Stimulated activated CD4-positive, alpha-beta T cell treated with anti-CD3 and anti-CD28 coated beads, Interleukin-1b, Interleukin-23, amount 100 ng/mL, for 48 hours (primary cell): ENCODE results near the gene KIRREL3.

Experiments
- DNase-seq: peaks from one replicate; pipeline ENCODE4 v3.0.0-alpha.2; 2020

Gene KIRREL3

DNA sequence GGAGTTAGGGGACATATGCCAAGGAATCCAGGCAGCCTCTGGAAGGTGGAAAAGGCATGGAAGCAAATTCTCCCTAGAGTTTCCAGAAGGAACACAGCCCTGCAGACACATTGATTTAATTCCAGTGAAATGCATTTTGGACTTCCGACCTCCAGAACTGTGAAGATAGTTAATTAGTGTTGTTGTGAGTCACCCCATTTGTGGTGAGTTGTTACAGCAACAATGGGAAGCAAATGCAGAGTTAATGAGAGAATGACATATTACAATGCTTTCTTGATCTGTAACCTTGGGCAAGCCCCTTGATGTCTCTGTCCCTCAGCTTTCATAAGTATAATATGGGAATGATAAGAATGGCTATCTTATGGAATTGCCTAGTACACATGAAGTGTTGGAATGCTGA is 178.7 kb downstream of the KIRREL3 start:
- DNase-seq = no peak

DNA sequence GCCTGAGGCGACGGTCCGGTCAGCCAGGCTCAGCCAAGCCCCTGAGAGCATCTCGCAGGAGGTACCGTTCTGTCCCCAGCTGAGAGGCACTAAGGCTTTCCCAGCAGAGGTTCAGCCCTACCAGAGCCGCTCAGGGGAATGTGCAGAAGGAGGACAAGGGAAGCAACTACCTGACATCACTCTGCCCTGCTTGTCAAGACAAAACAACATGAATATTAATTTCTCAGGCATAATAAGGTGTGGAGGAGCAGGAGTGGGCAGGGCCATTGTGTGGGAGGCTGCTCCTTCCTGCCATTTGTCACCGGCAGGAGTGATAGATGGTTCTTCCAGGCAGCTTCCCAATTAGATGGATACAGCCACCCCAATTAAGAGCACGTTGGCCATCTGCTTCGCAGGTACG is 181.4 kb downstream of the KIRREL3 start:
- no peak for DNase-seq

DNA sequence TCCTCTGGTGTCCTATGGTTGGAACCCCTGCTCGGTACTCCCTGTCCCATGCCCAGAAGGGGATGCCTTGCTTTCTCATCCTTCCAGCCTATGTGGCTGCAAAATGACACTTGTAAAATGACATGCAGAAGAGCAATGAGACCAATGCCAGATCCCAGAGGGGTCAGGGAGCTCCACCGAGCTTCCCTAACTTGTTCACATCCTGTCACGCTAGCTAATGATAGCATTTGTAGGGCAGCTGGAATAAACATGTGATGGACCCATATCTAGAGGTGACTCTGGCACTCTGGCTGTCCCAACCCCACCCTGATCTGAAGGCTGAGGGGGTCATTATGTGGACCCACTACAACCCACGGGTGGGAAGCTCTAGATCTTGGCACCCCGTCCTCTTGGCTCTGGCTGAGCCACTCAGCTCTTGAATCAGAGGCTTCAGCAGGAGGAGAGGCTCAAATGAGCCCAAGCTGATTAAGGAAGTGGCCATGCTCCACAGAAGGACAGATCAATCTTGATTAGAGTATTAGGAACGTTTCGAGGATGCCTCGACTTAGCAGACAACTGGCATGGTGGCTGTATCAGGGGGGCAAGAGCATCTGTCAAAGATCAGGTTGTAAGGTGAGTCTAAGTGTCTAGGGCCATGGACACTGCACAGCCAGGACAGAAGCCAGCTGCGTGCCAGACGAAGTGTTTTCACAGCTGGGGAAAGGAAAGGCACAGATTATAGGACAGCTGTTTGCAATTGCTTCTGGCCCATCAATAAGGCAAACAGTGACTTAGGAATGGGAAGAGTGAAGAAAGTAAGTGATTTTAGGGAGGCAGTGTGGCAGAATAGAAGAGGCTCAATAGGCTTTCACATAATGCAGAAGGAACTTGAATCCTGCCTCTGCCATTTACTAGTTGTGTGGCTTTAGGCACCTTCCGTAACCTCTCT is 182.8 kb downstream of the KIRREL3 start:
- DNase-seq = no peak

DNA sequence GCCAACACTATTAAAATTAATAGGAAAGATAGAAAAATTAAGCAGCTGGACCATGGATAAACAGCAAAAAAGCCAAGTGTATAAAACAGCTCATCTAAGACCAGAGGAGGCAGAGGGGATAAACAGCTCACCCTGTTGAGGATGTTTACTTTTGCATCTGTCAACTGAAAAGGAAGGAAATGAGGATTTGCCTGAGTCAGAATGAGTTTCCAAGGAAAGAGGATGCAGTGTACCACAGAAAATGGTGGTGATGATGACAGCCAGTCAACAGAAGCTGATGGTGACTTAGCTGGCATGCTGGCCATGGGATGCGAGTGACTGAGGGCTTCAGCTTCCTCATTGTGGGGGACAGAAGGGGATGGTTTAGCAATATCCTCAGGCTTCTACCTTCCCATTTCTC is 183.5 kb downstream of the KIRREL3 start:
- DNase-seq = no peak

DNA sequence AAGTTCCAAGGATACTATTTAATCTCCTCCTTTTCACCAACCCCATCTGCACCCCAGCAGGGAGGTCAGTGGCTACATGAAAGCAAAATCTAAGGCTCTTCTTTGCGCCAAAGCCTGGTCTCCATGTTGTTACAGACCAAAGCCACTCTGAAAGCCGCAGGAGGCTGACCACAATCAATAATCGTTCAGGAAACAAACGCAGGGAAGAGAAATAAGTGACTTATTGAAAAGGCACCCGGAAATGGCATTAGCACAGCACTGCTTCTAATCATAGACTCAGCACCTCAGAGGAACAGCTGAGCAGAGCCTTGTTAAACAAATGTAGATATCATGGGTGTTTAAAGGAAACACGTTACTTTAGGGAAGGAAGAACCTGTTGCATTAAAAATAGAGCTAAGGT is 183.9 kb downstream of the KIRREL3 start:
- no peak for DNase-seq

DNA sequence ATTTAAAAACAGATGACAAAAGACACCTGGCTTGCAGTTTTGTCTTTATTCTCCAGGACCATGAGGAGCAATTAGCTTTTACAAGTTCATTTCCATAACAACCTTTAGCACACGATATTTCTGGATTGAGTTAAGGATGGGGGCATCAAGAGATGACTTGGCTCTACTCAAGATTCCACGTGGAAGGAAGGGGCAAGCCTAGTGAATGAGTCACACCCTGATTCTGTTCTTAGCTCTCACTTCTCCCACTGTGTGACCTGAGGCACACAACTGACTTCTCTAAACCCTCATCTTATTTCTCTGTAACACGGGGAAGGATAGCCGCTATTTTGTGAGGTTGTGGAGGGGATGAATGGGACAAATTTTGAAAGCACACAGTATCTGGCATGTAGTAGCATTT is 185.5 kb downstream of the KIRREL3 start:
- no peak for DNase-seq

DNA sequence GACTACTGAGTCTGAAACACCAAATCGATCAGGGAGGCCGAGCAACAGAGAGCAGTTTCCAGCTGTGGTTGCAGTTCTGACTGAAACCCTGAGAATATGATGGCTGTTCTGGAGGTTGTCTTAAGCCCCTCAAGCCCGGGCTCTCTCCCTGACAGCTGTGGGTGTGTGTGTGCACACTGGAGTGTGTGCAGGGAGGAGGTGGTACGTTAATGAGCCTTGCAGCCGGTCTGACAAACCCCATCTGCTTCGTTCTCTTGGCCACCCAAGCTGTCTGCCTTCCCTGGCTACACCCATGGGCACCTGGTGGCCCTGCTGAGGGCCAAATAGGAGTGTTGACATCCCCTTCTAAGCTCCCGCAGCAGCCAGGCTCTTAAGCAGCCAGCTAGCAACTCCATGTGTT is 189.8 kb downstream of the KIRREL3 start:
- no peak for DNase-seq

DNA sequence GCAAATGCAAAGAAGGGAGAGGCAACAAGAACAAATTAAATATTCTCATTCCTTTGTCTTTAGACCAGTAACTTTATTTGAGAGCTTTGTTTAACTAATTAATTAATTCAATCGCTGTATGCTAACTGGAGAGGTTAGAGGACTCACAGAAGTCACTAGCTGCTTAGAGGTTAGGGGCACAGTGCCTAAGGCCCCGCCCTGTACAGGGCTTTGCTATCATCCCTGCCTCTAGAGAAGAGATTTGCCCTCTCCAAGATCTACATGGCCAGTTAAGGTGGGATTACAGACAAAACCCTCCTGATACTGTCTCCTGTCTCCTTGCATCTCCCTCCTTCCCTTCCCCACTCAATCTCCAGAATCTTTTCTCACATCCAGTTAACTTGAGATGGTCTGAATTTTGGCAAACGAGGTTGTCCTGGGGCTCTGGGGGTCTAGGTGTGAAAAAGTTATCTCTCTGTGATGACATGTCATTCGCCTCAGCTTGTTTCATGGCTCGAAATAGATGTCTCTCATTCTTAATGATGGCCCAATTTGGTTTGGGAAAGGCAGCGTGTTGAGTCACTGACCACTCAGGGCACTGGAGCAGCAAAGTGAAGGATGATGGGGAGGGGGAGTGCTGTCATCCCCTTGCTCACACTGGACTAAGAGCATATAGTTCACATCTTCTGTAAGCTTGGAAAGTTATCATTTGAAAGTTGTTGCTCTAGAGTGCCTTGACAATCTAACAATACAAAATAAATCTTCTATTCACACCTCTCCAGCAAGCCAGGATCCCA is 190.9 kb downstream of the KIRREL3 start:
- DNase-seq = no peak

DNA sequence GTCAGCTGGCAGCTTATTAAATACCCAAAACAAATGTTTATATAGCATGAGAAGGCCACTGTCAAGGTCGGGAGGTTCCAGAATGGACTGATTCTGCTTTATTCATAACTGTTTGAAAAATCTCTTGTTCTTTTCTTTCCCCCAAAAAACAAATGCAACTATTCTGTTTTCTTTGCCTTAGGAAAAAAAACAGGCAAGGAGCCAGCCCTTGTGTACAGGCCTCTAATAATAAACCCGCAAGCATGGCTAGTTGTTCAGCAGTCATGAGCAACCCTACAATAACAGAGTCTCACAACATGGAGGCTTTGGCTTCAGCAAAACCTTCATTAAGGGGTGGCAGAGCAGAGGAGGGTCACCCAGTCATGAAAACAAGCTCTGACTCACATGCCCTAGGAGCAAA is 191.7 kb downstream of the KIRREL3 start:
- DNase-seq = no peak

DNA sequence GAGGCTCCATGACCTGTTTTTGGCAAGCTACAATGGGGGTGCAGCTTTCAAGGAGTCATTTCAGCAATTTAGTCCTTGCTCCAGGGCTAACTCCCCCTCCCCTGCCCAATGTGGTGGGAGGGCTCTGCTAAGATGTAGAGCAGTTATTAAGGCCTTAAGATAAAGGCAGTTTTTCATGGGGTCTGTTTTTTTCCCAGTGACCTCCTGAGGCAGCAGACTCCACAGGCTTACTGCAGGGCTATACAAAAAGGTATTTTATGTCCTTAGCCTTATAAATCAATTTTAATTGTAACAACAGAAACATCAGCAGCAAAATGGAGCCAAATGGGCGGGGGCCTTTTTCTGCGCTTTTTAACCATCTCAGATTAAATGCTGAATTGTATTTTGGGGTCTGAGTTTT is 192.3 kb downstream of the KIRREL3 start:
- DNase-seq = no peak

DNA sequence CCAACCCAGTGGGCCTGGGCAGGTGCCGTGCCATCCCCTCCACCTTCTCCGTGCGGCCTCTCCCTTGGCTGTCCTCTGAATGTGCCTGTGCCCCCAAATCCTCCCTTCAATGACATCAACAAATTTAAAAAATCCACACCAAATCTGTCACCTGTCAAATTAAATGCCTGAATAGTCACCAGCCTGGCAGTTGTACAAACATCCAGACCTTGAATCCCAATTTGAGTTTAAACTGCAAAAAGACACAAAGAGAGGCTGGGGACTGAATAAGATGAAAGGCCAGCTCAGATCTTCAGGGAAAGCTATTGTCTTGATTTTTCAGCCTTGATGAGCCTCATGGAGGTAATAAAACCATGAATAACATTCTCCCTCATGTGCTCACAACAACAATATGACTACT is 194.7 kb downstream of the KIRREL3 start:
- DNase-seq = no peak

DNA sequence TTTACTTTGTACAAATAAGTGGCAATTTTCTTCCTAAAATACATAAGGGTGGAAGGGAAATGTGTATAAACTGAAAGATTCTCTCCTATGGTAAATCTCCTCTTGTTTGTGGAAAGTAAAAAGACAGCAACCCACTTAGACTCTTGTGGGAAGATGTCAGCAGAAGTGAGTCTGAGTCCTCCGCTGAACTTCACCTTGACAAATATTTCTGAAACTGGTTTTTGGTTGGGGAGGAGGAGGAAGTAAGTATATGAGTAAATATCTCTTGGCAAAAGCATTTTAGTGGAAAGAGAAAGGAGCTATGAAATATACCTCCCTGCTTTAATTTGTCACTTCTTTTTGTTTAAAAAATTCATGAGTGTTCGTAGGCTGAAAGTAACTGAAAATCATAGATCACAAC is 196.2 kb downstream of the KIRREL3 start:
- no peak for DNase-seq

DNA sequence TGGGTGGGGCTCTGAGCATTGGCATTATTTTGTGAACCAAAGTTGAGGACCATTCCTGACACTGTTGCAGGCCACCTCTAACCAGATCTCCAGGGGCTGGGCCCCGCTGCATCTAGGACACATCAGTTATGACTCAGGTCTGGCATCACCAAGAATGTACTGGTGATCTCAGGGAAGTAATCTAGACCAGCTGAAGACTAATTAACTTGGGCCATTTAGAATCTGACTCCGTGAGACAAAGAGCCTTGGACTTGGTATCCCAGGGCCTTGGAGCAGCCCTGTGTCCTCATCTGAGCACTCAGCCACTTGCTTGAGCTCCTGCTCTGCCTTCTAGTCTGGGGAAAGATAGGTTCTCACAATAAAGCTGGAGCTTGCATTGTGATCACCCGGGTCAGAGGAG is 200.6 kb downstream of the KIRREL3 start:
- no peak for DNase-seq

DNA sequence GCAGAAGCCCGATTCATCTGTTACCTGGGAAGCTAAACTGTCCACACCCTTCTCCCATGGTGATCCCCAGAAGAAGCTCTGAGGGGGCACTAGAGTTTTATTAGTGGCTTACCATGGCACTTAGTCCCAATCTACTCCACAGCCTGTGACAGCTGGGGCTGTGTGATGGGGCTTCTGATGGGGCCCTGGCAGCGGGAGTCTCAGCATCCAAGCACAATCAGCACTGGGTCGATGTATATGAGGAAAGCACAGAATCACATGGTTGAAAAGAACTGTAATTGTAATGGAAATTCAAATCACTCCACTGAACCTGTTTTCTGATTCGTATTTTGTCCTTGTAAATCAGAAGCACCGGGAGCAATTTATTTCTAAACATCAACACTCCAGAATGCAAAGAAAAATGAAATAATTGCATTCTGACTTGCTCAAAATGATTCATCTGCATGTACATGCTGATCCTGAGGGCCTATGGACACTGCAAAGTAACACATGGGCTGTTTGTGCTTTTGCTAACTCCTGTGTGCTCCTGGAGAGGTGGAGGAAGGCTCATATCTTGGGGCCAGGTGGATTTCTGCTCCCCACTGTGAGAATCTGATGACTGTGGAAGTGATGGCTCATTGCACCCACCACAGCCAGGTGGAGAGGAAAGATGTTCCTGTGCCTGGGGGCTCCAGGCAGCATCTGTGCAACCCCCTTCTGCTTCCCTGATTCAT is 203.0 kb downstream of the KIRREL3 start:
- DNase-seq = no peak

DNA sequence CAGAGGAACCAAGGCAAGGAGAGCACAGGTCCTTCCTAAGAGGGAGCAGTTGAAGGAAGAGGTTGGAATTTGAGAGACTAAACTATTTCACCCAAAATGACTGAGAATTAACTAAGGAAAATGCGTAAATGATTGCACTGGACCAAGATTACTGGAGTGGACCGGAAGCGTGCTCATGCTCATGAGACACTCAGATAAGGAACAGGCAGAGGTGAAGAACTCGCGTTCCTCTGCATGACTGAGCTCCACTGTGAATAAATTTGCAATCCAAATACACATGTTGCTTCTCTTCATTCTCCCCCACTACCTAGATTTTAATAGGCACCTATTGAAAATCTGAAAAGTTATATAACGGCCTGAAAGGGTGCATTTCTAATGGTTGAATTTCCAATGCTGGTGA is 207.0 kb downstream of the KIRREL3 start:
- no peak for DNase-seq

DNA sequence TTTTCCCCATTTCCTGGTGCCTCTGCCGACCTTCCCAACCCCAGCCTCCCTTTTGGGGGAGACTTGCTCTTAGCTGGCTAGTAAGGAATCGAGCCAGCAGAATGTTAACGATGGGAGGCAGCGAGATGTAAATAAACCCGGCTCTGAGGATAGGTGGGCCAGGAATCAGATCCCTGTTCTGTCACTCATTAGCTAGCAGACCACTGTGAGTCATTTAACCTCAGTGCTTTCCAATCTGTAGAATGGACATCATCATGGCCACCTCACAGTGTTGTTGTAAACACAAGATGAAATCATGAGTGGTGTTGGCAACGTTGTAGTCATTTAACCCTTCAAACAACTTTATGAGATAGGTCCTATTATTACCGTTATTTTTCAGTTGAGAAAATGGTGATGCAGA is 208.6 kb downstream of the KIRREL3 start:
- no peak for DNase-seq

DNA sequence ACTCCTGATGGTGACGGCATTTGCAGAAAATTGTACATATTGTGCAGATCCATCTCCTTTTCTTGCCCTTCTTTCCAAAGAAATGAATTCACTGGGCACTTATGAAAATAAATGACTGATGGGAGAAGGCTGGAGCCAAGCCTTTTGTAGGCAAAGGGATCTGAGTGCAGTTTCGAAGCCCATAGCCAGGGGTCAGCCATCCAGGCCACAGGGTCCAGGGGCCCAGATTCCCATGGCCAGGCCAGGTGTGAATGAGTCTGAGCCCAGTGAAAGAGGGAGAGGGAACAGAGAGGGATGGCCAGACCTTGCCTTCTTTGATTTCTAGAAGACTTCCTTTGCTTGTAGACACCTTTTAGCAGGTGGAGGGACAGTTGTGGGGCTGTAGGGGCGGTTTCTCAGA is 209.1 kb downstream of the KIRREL3 start:
- DNase-seq = no peak

DNA sequence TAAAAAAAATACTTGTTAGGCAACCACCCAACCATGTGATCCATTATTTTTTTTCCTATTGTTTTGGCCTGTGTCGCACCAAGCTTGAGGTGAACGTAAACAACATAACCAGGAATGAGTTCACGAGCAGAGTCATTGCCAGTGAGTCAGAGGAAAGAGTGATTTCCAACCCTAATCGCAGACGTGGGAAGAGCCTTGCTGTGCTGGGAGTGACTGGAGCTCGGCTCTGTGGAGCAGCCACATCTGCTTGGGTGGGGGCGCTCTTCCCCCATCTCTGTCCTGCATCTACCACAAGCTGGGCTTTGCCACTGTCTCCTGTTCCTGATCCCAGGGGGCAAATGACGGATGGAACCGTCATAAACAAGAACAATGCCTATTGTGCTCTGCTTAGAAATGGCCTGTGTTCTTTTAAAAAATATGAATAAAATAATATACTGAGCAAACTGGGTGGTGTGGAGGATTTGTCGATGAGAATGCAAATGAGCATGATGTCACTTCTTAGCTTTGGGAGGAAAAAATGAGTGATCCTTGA is 210.0 kb downstream of the KIRREL3 start:
- DNase-seq = no peak

DNA sequence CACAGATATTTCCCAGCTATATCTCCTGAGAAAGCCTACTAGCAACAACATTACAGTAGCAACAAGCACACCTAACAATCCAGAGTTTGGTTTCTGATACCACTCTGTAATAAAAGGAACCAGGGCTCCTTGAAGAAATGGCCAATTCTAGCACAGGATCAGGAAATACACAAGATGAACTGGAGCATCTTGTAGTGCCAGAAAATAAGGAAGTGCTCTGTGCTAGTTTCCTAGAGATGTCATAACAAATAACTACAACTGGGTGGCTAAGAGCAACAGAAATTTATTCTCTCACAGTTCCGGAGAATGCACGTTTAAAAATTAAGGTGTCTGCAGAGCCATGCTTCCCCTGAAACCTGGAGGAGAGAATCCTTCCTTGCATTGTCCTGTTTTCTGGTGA is 217.8 kb downstream of the KIRREL3 start:
- DNase-seq = no peak

DNA sequence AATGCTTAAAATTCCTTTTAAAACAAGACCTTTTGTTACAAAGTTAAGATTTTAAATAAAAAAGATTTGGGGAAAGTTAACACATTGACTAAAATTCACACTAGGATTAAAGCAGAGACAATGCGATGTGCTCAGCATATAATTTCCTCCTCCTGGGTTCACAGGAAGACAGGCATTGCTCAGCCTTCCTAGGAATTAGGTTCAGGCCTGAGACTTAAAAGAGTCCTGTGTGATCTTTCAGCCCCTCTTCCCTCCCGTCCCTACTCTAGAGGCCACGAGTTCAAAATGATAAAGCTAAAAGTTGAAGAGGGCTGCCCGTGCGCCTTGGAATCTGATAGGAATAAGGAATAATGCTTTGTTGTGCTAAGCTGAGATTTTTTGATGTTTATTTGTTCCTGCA is 218.6 kb downstream of the KIRREL3 start:
- DNase-seq = no peak

DNA sequence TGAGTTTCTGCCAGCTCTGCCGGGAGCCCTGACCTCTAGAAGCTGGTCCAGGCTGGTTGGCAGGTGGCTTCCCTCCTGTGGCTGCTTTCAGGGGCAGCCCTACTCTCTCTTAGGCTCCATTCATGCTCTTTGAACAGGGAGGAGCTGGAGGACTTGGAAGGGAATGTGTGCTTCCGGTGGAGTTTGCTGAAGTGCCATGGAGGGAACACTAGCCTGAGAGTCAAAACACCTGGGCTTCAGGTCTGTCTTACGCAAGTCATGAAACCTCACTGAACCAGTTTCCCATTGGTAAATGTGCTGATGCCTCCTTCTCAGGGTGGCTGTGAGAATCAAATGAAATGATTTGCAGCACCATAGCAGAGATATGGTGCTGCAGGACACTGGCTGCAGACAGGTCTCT is 224.5 kb downstream of the KIRREL3 start:
- no peak for DNase-seq

DNA sequence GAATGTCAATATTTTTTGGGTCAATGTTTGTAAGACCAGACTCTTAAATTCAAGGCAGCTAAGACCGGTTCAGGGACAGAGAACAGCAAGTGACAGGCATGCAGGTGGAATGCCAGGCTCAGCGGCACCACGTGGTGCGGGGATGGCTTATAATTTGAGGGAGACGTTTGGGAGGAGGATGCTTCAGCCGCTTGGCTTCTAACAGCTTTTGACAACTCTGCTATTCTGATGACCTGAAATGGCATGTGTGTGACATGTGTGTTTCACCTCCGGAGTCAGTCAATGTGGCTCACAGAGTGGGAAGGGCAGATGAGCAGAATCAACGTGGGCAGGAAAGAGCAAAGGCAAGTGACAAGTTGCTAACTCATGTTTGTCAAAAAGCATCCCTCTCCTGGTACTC is 228.3 kb downstream of the KIRREL3 start:
- DNase-seq = no peak

DNA sequence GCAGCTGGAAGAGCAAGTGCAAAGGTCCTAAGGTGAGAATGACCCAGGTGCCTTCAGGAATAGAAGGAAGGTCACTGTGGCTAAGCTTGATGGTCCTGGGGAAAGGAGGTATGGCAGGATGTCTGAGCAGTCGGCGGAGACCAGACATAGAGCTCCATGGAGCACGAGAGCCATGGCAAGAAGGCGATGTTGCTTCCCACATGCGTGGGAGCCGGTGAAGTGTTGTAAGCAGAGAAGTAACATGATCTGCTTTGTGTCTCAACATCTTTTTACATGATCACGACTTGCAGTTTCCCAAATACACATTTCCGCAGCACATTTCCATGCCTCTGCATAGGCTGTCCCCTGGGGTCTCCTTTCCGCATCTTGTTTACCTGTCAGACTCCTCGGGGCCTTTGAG is 231.9 kb downstream of the KIRREL3 start:
- no peak for DNase-seq
